LHCN-M2 (cell line): Measurements from ENCODE around the gene PCDHA10. TPM values are rescaled to one million over a fixed set of nuclear protein-coding genes. Genes with fewer than 3 reads are reported as not detected.

Source experiments
- DNase-seq: peaks from one replicate; pipeline ENCODE4 v3.0.0-alpha.2; 2012; ENCODE audit warnings: low read depth
- total RNA-seq: library from RNA; depleted of rRNA; stranded (reverse); fragments of >200 nt; gene quantifications from 2 replicates; pipeline ENCODE4 v1.2.3, GENCODE V29; 2014; rRNA removed

PCDHA10 gene
- total RNA-seq, 1 experiment from 2014 or later, result not detected

GRCh38 chr5:140881889-140882590, 26.3 kb downstream of the PCDHA10 start, which contains the start of gene PCDHA13:
TSS of gene PCDHA13 (plus strand) at chr5:140882124. CDS start at chr5:140882269, 145 bp downstream.
- no peak for DNase-seq

DNA sequence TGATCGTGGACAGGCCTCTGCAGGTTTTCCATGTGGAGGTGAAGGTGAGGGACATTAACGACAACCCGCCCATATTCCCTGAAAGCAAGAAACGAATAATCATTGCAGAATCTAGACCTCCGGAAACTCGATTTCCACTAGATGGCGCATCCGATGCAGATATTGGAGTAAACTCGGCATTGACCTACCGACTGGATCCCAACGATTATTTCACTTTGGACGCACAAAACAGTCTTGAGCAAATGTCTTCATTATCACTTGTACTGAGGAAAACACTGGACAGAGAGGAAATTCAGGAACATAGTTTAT, 26.8 kb downstream of the PCDHA10 start:
- DNase-seq, result peak; percentile 5

- no peak for DNase-seq
Observed at GRCh38 chr5:140883373-140883772, 27.7 kb downstream of the PCDHA10 start.

- no peak for DNase-seq
Observed at GRCh38 chr5:140883927-140884697, 28.4 kb downstream of the PCDHA10 start.

GRCh38 chr5:140916325-140916724, 60.6 kb downstream of the PCDHA10 start:
- DNase-seq, result no peak

Other genes with a start within 250 kb of the PCDHA10 start
- gene CD14, start 222.7 kb upstream of the PCDHA10 start, total RNA-seq, result 0.96 and 1.1 TPM in 2 replicates
- gene TMCO6, start 216.4 kb upstream of the PCDHA10 start, total RNA-seq, result 42.8 and 43.0 TPM in 2 replicates
- gene NDUFA2, start 208.3 kb upstream of the PCDHA10 start, total RNA-seq, result 44.0 and 48.5 TPM in 2 replicates
- gene IK, start 208.1 kb upstream of the PCDHA10 start, total RNA-seq, result 96.8 and 111 TPM in 2 replicates
- 27.1 and 28.9 TPM in 2 replicates for gene WDR55, start 191.0 kb upstream of the PCDHA10 start, total RNA-seq
- 0.52 and 1.3 TPM in 2 replicates for gene DND1, start 182.3 kb upstream of the PCDHA10 start, total RNA-seq
- gene HARS1, start 164.5 kb upstream of the PCDHA10 start, total RNA-seq, result 98.9 and 103 TPM in 2 replicates
- 39.2 and 41.6 TPM in 2 replicates for gene HARS2, start 164.4 kb upstream of the PCDHA10 start, total RNA-seq
- 45.2 and 45.7 TPM in 2 replicates for gene ZMAT2, start 155.4 kb upstream of the PCDHA10 start, total RNA-seq
- 0.06 TPM in 2 replicates for gene PCDHA1, start 69.8 kb upstream of the PCDHA10 start, total RNA-seq
- gene PCDHA2, start 61.0 kb upstream of the PCDHA10 start, total RNA-seq, result not detected in 2 replicates
- under 0.01 and 0.06 TPM in 2 replicates for gene PCDHA3, start 54.8 kb upstream of the PCDHA10 start, total RNA-seq
- 0.26 and 0.40 TPM in 2 replicates for gene PCDHA4, start 48.8 kb upstream of the PCDHA10 start, total RNA-seq
- gene PCDHA5, start 34.3 kb upstream of the PCDHA10 start, total RNA-seq, result not detected in 2 replicates
- gene PCDHA6, start 27.9 kb upstream of the PCDHA10 start, total RNA-seq, result not detected in 2 replicates
- gene PCDHA7, start 21.6 kb upstream of the PCDHA10 start, total RNA-seq, result 0.11 and 0.19 TPM in 2 replicates
- not detected in 2 replicates for gene PCDHA8, start 14.7 kb upstream of the PCDHA10 start, total RNA-seq
- 0.06 TPM in 1 of 2 replicates, not detected in the other for gene PCDHA9, start 7.5 kb upstream of the PCDHA10 start, total RNA-seq
- gene PCDHA11, start 13.1 kb downstream of the PCDHA10 start, total RNA-seq, result 0.11 TPM in 1 of 2 replicates, not detected in the other
- gene PCDHA12, start 19.4 kb downstream of the PCDHA10 start, total RNA-seq, result not detected in 2 replicates
- not detected in 2 replicates for gene PCDHA13, start 26.2 kb downstream of the PCDHA10 start, total RNA-seq
- gene PCDHAC1, start 70.4 kb downstream of the PCDHA10 start, total RNA-seq, result not detected in 2 replicates
- gene PCDHAC2, start 110.6 kb downstream of the PCDHA10 start, total RNA-seq, result 0.06 and 0.23 TPM in 2 replicates
- not detected in 2 replicates for gene PCDHB1, start 195.5 kb downstream of the PCDHA10 start, total RNA-seq
- gene PCDHB2, start 238.7 kb downstream of the PCDHA10 start, total RNA-seq, result 10.7 and 13.4 TPM in 2 replicates
- gene PCDHB3, start 244.6 kb downstream of the PCDHA10 start, total RNA-seq, result 2.0 and 2.4 TPM in 2 replicates